GM10847 (cell line): ENCODE measurements around the gene RAC2.

Experiments
- POLR2A ChIP-seq: IDR thresholded peaks from 2 replicates; pipeline ENCODE4 v1.6.1; 2011; ENCODE audit not compliant: insufficient read length; ENCODE audit errors: extremely low read depth

The RAC2 gene

DNA sequence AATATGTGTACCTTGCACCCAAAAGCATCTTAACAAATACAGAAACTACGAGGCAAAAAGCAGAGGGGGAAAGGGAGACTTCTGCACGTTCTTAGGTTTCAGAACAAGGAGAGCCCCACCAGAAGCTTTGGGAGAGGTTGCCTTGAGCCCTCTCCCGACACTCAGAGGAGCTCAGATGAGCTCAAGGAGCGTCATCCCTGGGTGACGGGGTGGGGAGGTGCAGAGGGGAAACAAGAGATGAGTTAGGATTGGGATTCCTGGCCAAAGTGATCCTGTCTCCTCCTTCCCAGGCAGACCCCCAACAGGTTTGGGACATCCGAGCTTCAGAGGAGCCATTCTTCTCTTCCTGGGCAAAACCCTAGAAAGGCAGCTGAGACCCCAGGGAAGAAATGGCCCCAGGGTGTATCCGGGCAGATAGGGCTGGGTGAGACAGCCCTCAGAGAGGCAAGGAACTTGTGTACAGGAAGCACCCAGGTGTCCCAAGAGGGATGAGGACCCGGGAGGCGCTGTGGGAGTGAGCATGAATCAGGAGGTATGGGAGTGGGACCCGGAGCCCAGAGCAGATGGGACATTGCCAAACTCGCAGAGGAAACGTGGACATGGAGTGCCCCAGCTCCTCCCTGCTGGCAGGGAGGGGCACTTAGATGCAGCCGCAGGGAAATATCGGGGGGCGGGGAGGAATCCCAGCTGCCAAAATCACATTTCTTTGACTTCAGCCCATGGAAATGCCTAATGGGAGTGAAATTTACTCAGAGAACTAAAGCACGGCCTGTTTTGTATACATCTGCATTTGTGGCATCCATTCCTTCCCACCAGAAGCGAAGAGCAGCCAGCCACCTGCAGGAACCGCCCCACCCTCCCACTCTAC lies 68.4 kb downstream of the RAC2 start:
- TF ChIP-seq POLR2A, result no peak
